Panc1 (cell line): ENCODE measurements around the gene VWA8. TPM values are rescaled to one million over a fixed set of nuclear protein-coding genes. Genes with fewer than 3 reads are reported as not detected.
"Not testable (repeated sequence)": the region's sequence is repeated elsewhere in the genome, so short reads cannot be mapped to it uniquely, and the experiment has no call there.

ENCODE experiments used
- ATAC-seq: fragments of 200-7000 bp; cut with Tn5 transposase; 2 replicates; pipeline ENCODE4 v1.9.1; 2020; ENCODE audit warnings: mild to moderate bottlenecking, moderate library complexity
- BruUV-seq: library from RNA; stranded (reverse); fragments of 400-500 nt; replicated peaks from 2 replicates; lab custom pipeline; 2021; lab: Mats Ljungman, UMichigan
- CTCF ChIA-PET: fragments of 300-600 bp; sonication (Branson Sonifier 250); formaldehyde crosslinking; loops from one replicate; lab custom pipeline; 2022; ENCODE audit warnings: antibody characterized with exemption; lab: Charles Lee
- POLR2A ChIA-PET: fragments of 300-600 bp; sonication (Branson Sonifier 250); formaldehyde crosslinking; loops from one replicate; lab custom pipeline; 2022; ENCODE audit warnings: antibody characterized with exemption; lab: Charles Lee
- DNase-seq: peaks from one replicate; pipeline ENCODE4 v3.0.0-alpha.2; 2010; ENCODE audit warnings: low read depth, low spot score
- H3K27ac ChIP-seq: 2 replicates; pipeline ENCODE4 v1.5.1; 2011; ENCODE audit warnings: mild to moderate bottlenecking, low read length, inconsistent platforms
- H3K27me3 ChIP-seq: fragments of 200-500 bp; sonication (Bioruptor generic); 2 replicates; pipeline ENCODE4 v1.6.0; 2014; ENCODE audit warnings: low read length, inconsistent platforms; ENCODE audit not compliant: control insufficient read depth, insufficient read depth
- H3K36me3 ChIP-seq: fragments of 200-500 bp; sonication (Bioruptor generic); 2 replicates; pipeline ENCODE4 v1.5.1; 2014; ENCODE audit warnings: inconsistent platforms, mild to moderate bottlenecking, low read length, moderate library complexity; ENCODE audit not compliant: control insufficient read depth, insufficient read depth
- H3K4me1 ChIP-seq: 2 replicates; pipeline ENCODE4 v1.5.1; 2011; ENCODE audit warnings: inconsistent platforms, mild to moderate bottlenecking, low read length, moderate library complexity; ENCODE audit not compliant: control insufficient read depth, insufficient read depth
- H3K4me3 ChIP-seq, 2 experiments: 2 replicates each; pipeline ENCODE4 v1.5.1; 2011 to 2012; ENCODE audit warnings: low read depth in 2 of 2, low read length in 2 of 2, mild to moderate bottlenecking in 2 of 2, inconsistent platforms in 1 of 2, moderate library complexity in 1 of 2
- H3K9me3 ChIP-seq: fragments of 200-500 bp; sonication (Bioruptor generic); 2 replicates; pipeline ENCODE4 v1.5.1; 2014; ENCODE audit warnings: low read depth, mild to moderate bottlenecking, inconsistent platforms, low read length, moderate library complexity; ENCODE audit not compliant: control insufficient read depth, insufficient read depth
- POLR2AphosphoS5 ChIP-seq: IDR thresholded peaks from 2 replicates; pipeline ENCODE4 v1.6.1; 2012; ENCODE audit warnings: mild to moderate bottlenecking, low read depth, low read length, moderate library complexity
- REST ChIP-seq, 2 experiments: IDR thresholded peaks; 2 replicates each; pipeline ENCODE4 v1.6.1; 2011 to 2012; ENCODE audit warnings: low read depth in 2 of 2, control low read depth in 1 of 2, low read length in 1 of 2, mild to moderate bottlenecking in 1 of 2, moderate library complexity in 1 of 2; ENCODE audit not compliant: insufficient read depth in 1 of 2
- SIN3A ChIP-seq: IDR thresholded peaks from 2 replicates; pipeline ENCODE4 v1.6.1; 2012; ENCODE audit warnings: low read depth, mild to moderate bottlenecking, low read length, moderate library complexity, borderline replicate concordance; ENCODE audit not compliant: insufficient read depth
- TCF7L2 ChIP-seq: IDR thresholded peaks from 2 replicates; pipeline ENCODE4 v1.6.1; 2011; ENCODE audit warnings: mild to moderate bottlenecking, low read depth, low read length, inconsistent platforms
- in situ Hi-C: cut with HindIII; loops from 2 replicates; pipeline ENCODE4 v1.10.0; 2016; ENCODE audit warnings: low sequenced_read_pairs, low pct_unique_long_range_greater_than_20kb
- intact Hi-C: fragments of 100-400 bp; cut with micrococcal nuclease; formaldehyde crosslinking; loops from one replicate; pipeline ENCODE4 v1.10.0; 2022; ENCODE audit not compliant: unreplicated experiment
- total RNA-seq: library from RNA; stranded (reverse); gene quantifications from one replicate; pipeline ENCODE4 v1.2.1, GENCODE V29; 2021; ENCODE audit not compliant: unreplicated experiment
- TF ChIP-seq, protein P1 (sequence below): fragments of 450-650 bp; IDR thresholded peaks from 2 replicates; pipeline ENCODE4 v1.5.1; 2017; ENCODE audit warnings: mild to moderate bottlenecking

Gene VWA8
- total RNA-seq, 1 experiment from 2014 or later: 11.2 TPM

DNA sequence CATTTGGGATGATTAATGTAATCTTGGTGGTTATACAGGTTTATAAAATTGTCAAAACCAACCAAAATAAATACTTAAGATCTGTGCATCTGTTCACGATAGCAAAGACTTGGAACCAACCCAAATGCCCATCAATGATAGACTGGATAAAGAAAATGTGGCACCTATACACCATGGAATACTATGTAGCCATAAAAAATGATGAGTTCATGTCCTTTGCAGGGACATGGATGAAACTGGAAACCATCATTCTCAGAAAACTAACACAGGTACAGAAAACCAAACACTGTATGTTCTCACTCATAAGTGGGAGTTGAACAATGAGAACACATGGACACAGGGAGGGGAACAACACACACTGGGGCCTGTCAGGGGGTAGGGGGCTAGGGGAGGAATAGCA is 11.8 kb downstream of the VWA8 start:
- ATAC-seq, DNase-seq, BruUV-seq, POLR2A ChIA-PET, H3K27me3 ChIP-seq, intact Hi-C loops, H3K9me3 ChIP-seq, H3K27ac ChIP-seq, H3K4me1 ChIP-seq, H3K4me3 ChIP-seq, H3K36me3 ChIP-seq, CTCF ChIA-PET, in situ Hi-C loops: not testable (repeated sequence)

DNA sequence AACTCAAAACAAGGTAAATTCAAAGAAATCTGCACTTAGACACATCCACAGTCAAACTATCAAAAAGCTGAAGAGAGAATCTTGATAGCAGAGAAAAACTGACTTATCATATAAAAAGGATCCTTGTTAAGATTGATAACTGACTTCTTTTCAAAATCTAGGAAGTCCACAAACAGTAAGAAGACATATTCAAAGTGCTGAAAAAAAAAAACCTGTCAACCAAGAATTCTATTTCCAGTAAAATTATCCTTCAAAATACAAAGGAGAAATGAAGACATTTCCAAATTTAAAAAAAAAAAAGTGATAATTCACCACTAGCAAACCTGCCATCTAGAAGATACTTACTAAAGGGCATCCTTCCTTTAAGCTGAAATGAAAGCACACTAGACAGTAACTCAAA is 15.0 kb downstream of the VWA8 start:
- ChIA-PET CTCF (interaction anchor here (0.7 kb wide), 1 partner anchor 61 kb away, joined by 3 read pairs; no protein-coding TSS in a partner anchor), POLR2A (no interaction called here)
- no peak for DNase-seq
- no peaks in the 10 kb centered on the region for H3K36me3 ChIP-seq
- H3K27me3 ChIP-seq: no peaks in the 10 kb centered on the region
- no peaks in the 10 kb centered on the region for H3K4me1 ChIP-seq
- ATAC-seq: no peak
- TF ChIP-seq REST (IDR thresholded peaks at IDR 0.05; ENCODE audit: insufficient read depth in 1 of 2, low read depth in 2 of 2, low read length in 1 of 2): no peak
- no peak overlapping the region for H3K27ac ChIP-seq
- in situ Hi-C loops: no loop called here
- H3K4me3 ChIP-seq: no peak overlapping the region
- no peaks in the 10 kb centered on the region for H3K9me3 ChIP-seq
- intact Hi-C loops: no loop called here
- no TSS peak for BruUV-seq

GRCh38 chr13:41944635-41945397 is 16.1 kb downstream of the VWA8 start:
- in situ Hi-C loops (no loop called here), intact Hi-C loops (no loop called here)
- DNase-seq (no peak), ATAC-seq (no peak)
- Histone ChIP-seq H3K9me3 (no peaks in the 10 kb centered on the region), H3K27me3 (no peaks in the 10 kb centered on the region), H3K36me3 (no peaks in the 10 kb centered on the region), H3K4me1 (no peaks in the 10 kb centered on the region), H3K4me3 (no peak overlapping the region), H3K27ac (no peak overlapping the region)
- TF ChIP-seq SIN3A (no peak), TCF7L2 (no peak), POLR2AphosphoS5 (no peak), REST (IDR thresholded peaks at IDR 0.05; ENCODE audit: insufficient read depth in 1 of 2, low read depth in 2 of 2, low read length in 1 of 2) (no peak)
- TF ChIP-seq, protein P1, sequence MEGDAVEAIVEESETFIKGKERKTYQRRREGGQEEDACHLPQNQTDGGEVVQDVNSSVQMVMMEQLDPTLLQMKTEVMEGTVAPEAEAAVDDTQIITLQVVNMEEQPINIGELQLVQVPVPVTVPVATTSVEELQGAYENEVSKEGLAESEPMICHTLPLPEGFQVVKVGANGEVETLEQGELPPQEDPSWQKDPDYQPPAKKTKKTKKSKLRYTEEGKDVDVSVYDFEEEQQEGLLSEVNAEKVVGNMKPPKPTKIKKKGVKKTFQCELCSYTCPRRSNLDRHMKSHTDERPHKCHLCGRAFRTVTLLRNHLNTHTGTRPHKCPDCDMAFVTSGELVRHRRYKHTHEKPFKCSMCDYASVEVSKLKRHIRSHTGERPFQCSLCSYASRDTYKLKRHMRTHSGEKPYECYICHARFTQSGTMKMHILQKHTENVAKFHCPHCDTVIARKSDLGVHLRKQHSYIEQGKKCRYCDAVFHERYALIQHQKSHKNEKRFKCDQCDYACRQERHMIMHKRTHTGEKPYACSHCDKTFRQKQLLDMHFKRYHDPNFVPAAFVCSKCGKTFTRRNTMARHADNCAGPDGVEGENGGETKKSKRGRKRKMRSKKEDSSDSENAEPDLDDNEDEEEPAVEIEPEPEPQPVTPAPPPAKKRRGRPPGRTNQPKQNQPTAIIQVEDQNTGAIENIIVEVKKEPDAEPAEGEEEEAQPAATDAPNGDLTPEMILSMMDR: no peak
- ChIA-PET POLR2A (interaction anchor here (0.6 kb wide), 2 partner anchors 13 to 24 kb away, joined by 3 read pairs; no protein-coding TSS in a partner anchor), CTCF (no interaction called here)
- BruUV-seq: no TSS peak
